Sciatic nerve (tissue), 2 donors: ENCODE measurements around the gene RHNO1. TPM values are rescaled to one million over a fixed set of nuclear protein-coding genes. Genes with fewer than 3 reads are reported as not detected.

ENCODE experiments used
- ATAC-seq: fragments of 200-7000 bp; cut with Tn5 transposase; one replicate; pipeline ENCODE4 v1.9.1; 2020; ENCODE audit warnings: mild to moderate bottlenecking, moderate library complexity
- DNase-seq: peaks from one replicate; pipeline ENCODE4 v3.0.0-alpha.2; 2020; ENCODE audit warnings: low spot score
- intact Hi-C: fragments of 100-400 bp; cut with DNase I; formaldehyde crosslinking; loops from one replicate; pipeline ENCODE4 v1.14.2; 2022
- total RNA-seq: library from RNA; stranded (reverse); fragmentation: NEBNext Ultra II Directional; extraction: Animal tissue kit (Norgen Biotek cat#: 25700); gene quantifications from one replicate; pipeline ENCODE4 v1.2.1, GENCODE V29; 2021
- donor health status: DM: no; HTN: no; CAD: no.
- donor health status: DM: no; HTN: no; CAD: no.

Gene RHNO1
- total RNA-seq: 14.9 TPM

- intact Hi-C loops: no loop called here
- ATAC-seq (peak; percentile 96), DNase-seq (peak; percentile 96)
These were observed at the start of gene RHNO1, which contains the start of gene FOXM1 for GRCh38 chr12:2877047-2877952. TSS of gene RHNO1 (plus strand) at chr12:2877223. CDS start at chr12:2885367, 8,144 bp downstream. TSS of gene FOXM1 (minus strand) at chr12:2877174. CDS start at chr12:2874478, 2,696 bp downstream.

GRCh38 chr12:2829275-2829674 lies 47.7 kb upstream of the RHNO1 start:
- ATAC-seq (no peak), DNase-seq (no peak)
- intact Hi-C loops: no loop called here

- intact Hi-C loops: no loop called here
- ATAC-seq: no peak
- no peak for DNase-seq
These were observed 44.4 kb upstream of the RHNO1 start for GRCh38 chr12:2832550-2833127.

GRCh38 chr12:2833327-2833726 lies 43.7 kb upstream of the RHNO1 start:
- ATAC-seq (no peak), DNase-seq (no peak)
- intact Hi-C loops: no loop called here

- DNase-seq (peak; percentile 78), ATAC-seq (peak; percentile 65)
- intact Hi-C loops: no loop called here
These were observed 43.2 kb upstream of the RHNO1 start for GRCh38 chr12:2833810-2834209.

- intact Hi-C loops: no loop called here
- DNase-seq (peak; percentile 75), ATAC-seq (peak; percentile 85)
These were observed 42.2 kb upstream of the RHNO1 start, which contains the start of gene NRIP2 for GRCh38 chr12:2834581-2835491. TSS of gene NRIP2 (minus strand) at chr12:2835035. CDS start at chr12:2834983, 52 bp downstream.

- intact Hi-C loops: no loop called here
- DNase-seq (no peak), ATAC-seq (no peak)
These were observed 41.2 kb upstream of the RHNO1 start for GRCh38 chr12:2835691-2836403.

- intact Hi-C loops: no loop called here
- DNase-seq: no peak
These were observed 40.4 kb upstream of the RHNO1 start for GRCh38 chr12:2836574-2836973.

GRCh38 chr12:2841056-2841650 lies 35.9 kb upstream of the RHNO1 start:
- no peak for DNase-seq
- intact Hi-C loops: no loop called here
- ATAC-seq: no peak

More at GRCh38 chr12:2836574-2836973, 40.4 kb upstream of the RHNO1 start:
- ATAC-seq: no peak

GRCh38 chr12:2842948-2843347 lies 34.1 kb upstream of the RHNO1 start:
- intact Hi-C loops: no loop called here
- no peak for DNase-seq
- ATAC-seq: peak; percentile 65

GRCh38 chr12:2844786-2845185 lies 32.2 kb upstream of the RHNO1 start:
- DNase-seq (no peak), ATAC-seq (no peak)
- intact Hi-C loops: no loop called here

- ATAC-seq (peak; percentile 74), DNase-seq (no peak)
- intact Hi-C loops: no loop called here
These were observed 31.7 kb upstream of the RHNO1 start for GRCh38 chr12:2845280-2845679.

- DNase-seq: no peak
- no peak for ATAC-seq
- intact Hi-C loops: loop anchor here (10.0 kb wide), 1 partner anchor 183 kb away; no protein-coding TSS in a partner anchor
These were observed 25.1 kb upstream of the RHNO1 start for GRCh38 chr12:2851931-2852330.

- intact Hi-C loops: loop anchor here (10.0 kb wide), 1 partner anchor 181 kb away; no protein-coding TSS in a partner anchor
- DNase-seq (peak; percentile 91), ATAC-seq (peak; percentile 84)
These were observed 23.4 kb upstream of the RHNO1 start for GRCh38 chr12:2853626-2854025.

- ATAC-seq (no peak), DNase-seq (no peak)
- intact Hi-C loops: loop anchor here (10.0 kb wide), 1 partner anchor 180 kb away; no protein-coding TSS in a partner anchor
These were observed 22.2 kb upstream of the RHNO1 start for GRCh38 chr12:2854669-2855453.

- no peak for DNase-seq
- intact Hi-C loops: loop anchor here (10.0 kb wide), 1 partner anchor 179 kb away; no protein-coding TSS in a partner anchor
These were observed 21.5 kb upstream of the RHNO1 start for GRCh38 chr12:2855546-2855945.

GRCh38 chr12:2856051-2856450 lies 21.0 kb upstream of the RHNO1 start:
- intact Hi-C loops: loop anchor here (10.0 kb wide), 1 partner anchor 179 kb away; no protein-coding TSS in a partner anchor
- no peak for ATAC-seq
- no peak for DNase-seq

More at GRCh38 chr12:2855546-2855945, 21.5 kb upstream of the RHNO1 start:
- no peak for ATAC-seq
